A549 (cell line): ENCODE data around the gene FXN. TPM values are rescaled to one million over a fixed set of nuclear protein-coding genes. Genes with fewer than 3 reads are reported as not detected.

Experiments
- ATAC-seq, 2 experiments: fragments of 200-7000 bp in 1 of 2; fragments of >200 bp in 1 of 2; cut with Nextera tagmentation in 1 of 2; cut with Tn5 transposase in 1 of 2; 3 replicates each; pipeline versions ENCODE4 v1.8.0 to v1.9.1; 2018 to 2020; ENCODE audit warnings: mild to moderate bottlenecking in 1 of 2, moderate library complexity in 1 of 2
- CTCF ChIA-PET: fragments of 300-600 bp; sonication (Branson Sonifier 250); formaldehyde crosslinking; extraction: SDS; loops from one replicate; lab custom pipeline; 2021; ENCODE audit warnings: antibody characterized with exemption, inconsistent platforms; lab: Yijun Ruan, JAX
- POLR2A ChIA-PET: fragments of 350-600 bp; formaldehyde crosslinking; extraction: SDS; loops from one replicate; lab custom pipeline; 2021; ENCODE audit warnings: antibody characterized with exemption, inconsistent platforms; lab: Yijun Ruan, JAX
- DNase-seq, 2 experiments: peaks; one replicate each; pipeline versions ENCODE4 v3.0.0 to v3.0.0-alpha.2; 2011 to 2016; ENCODE audit warnings: low read depth in 1 of 2, low spot score in 1 of 2
- FAIRE-seq: peaks from 2 replicates; lab custom pipeline; 2011; peaks lifted over from hg19 to GRCh38; lab: Jason Lieb, UNC
- H3K27ac ChIP-seq, 2 experiments: fragments of >200 bp; sonication (Bioruptor Twin); formaldehyde crosslinking; 3 replicates each; pipeline ENCODE4 v1.5.1; 2016 to 2017
- H3K4me1 ChIP-seq: fragments of >200 bp; sonication (Bioruptor Twin); formaldehyde crosslinking; 3 replicates; pipeline ENCODE4 v1.6.1; 2016
- H3K4me2 ChIP-seq: fragments of >200 bp; sonication (Bioruptor Twin); formaldehyde crosslinking; 3 replicates; pipeline ENCODE4 v1.6.1; 2016
- H3K4me3 ChIP-seq: fragments of >200 bp; sonication (Bioruptor Twin); formaldehyde crosslinking; 3 replicates; pipeline ENCODE4 v1.5.1; 2016
- H3K9me3 ChIP-seq: fragments of >200 bp; sonication (Bioruptor Twin); formaldehyde crosslinking; 3 replicates; pipeline ENCODE4 v1.6.1; 2016
- CBX2 ChIP-seq: fragments of 200-600 bp; sonication (generic); IDR thresholded peaks from 2 replicates; pipeline ENCODE4 v1.6.1; 2016; ENCODE audit warnings: low read depth, mild to moderate bottlenecking, borderline replicate concordance
- CEBPB ChIP-seq, 2 experiments: fragments of >200 bp in 1 of 2; sonication (Bioruptor Twin) in 1 of 2; formaldehyde crosslinking in 1 of 2; IDR thresholded peaks; 2 replicates each; pipeline ENCODE4 v1.6.1; 2012 to 2016
- EHF ChIP-seq: fragments of 250-450 bp; sonication (Bioruptor Pico); IDR thresholded peaks from 2 replicates; pipeline ENCODE4 v1.5.0; 2020; ENCODE audit warnings: mild to moderate bottlenecking
- ELK1 ChIP-seq: fragments of 150-350 bp; IDR thresholded peaks from 2 replicates; pipeline ENCODE4 v1.6.1; 2014; ENCODE audit warnings: low read depth, mild to moderate bottlenecking, low read length
- FOSL2 ChIP-seq, 2 experiments: fragments of 450-650 bp in 1 of 2; fragments of >200 bp in 1 of 2; sonication (Bioruptor Twin) in 1 of 2; formaldehyde crosslinking; IDR thresholded peaks; 2 replicates each; pipeline versions ENCODE4 v1.5.0 to v1.6.1; 2016 to 2020; ENCODE audit warnings: mild to moderate bottlenecking in 1 of 2, moderate library complexity in 1 of 2
- GATA3 ChIP-seq: IDR thresholded peaks from 2 replicates; pipeline ENCODE4 v1.6.1; 2012; ENCODE audit warnings: borderline replicate concordance
- HDAC2 ChIP-seq: fragments of 200-600 bp; sonication (generic); IDR thresholded peaks from 2 replicates; pipeline ENCODE4 v1.6.1; 2016
- HEYL ChIP-seq: fragments of 250-450 bp; sonication (Bioruptor Pico); IDR thresholded peaks from 2 replicates; pipeline ENCODE4 v1.8.0; 2021; ENCODE audit warnings: mild to moderate bottlenecking, moderate library complexity
- HMGXB4 ChIP-seq: fragments of 250-450 bp; sonication (Bioruptor Pico); IDR thresholded peaks from 2 replicates; pipeline ENCODE4 v1.5.0; 2021; ENCODE audit warnings: mild to moderate bottlenecking, moderate library complexity, borderline replicate concordance
- HOXA7 ChIP-seq: fragments of 250-450 bp; sonication (Bioruptor Pico); IDR thresholded peaks from 2 replicates; pipeline ENCODE4 v1.5.0; 2020; ENCODE audit warnings: mild to moderate bottlenecking, moderate library complexity
- JUNB ChIP-seq: fragments of >200 bp; sonication (Bioruptor Twin); formaldehyde crosslinking; IDR thresholded peaks from 2 replicates; pipeline ENCODE4 v1.6.1; 2016
- PHF8 ChIP-seq: fragments of 200-600 bp; sonication (generic); IDR thresholded peaks from 2 replicates; pipeline ENCODE4 v1.6.1; 2016; ENCODE audit warnings: low read depth, mild to moderate bottlenecking, antibody characterized with exemption, moderate library complexity, borderline replicate concordance
- RCOR1 ChIP-seq: fragments of 150-350 bp; IDR thresholded peaks from 2 replicates; pipeline ENCODE4 v1.6.1; 2014; ENCODE audit warnings: antibody characterized with exemption, low read length, low read depth
- SREBF2 ChIP-seq: fragments of 450-650 bp; IDR thresholded peaks from 2 replicates; pipeline ENCODE4 v1.6.1; 2014; ENCODE audit warnings: mild to moderate bottlenecking, moderate library complexity
- ZNF302 ChIP-seq: fragments of 250-450 bp; sonication (Bioruptor Pico); IDR thresholded peaks from 2 replicates; pipeline ENCODE4 v1.9.0; 2021; ENCODE audit warnings: inconsistent platforms, mild to moderate bottlenecking, moderate library complexity
- whole genome bisulfite sequencing: methylation state at CpG from one replicate; pipeline ENCODE4 v1.1.6; 2017; ENCODE audit errors: missing lambda C conversion rate; 5-methylcytosine and 5-hydroxymethylcytosine counted together
- polyA plus RNA-seq, 4 experiments: library from polyadenylated mRNA; depleted of rRNA in 3 of 4; stranded (reverse); fragments of >200 nt; fragmentation: RNase III in 1 of 4; extraction: RNeasy Plus Mini Kit Qiagen cat#74134 plus additional on column Dnase treatment in 1 of 4; gene quantifications; 2 replicates in 3 of 4; 3 replicates in 1 of 4; pipeline ENCODE4 v1.2.3, GENCODE V29; 2011 to 2017
- TF ChIP-seq, protein P1 (sequence below): fragments of >200 bp; sonication (Bioruptor Twin); formaldehyde crosslinking; IDR thresholded peaks from 3 replicates; pipeline ENCODE4 v1.6.1; 2016
- TF ChIP-seq, protein P2 (sequence below): fragments of >200 bp; sonication (Bioruptor Twin); formaldehyde crosslinking; IDR thresholded peaks from 3 replicates; pipeline ENCODE4 v1.5.1; 2016
- TF ChIP-seq, protein P3 (sequence below): IDR thresholded peaks from 2 replicates; pipeline ENCODE4 v1.6.1; 2012
- TF ChIP-seq, protein P4 (sequence below): IDR thresholded peaks from 2 replicates; pipeline ENCODE4 v1.6.1; 2012; ENCODE audit warnings: low read depth, borderline replicate concordance
- TF ChIP-seq, protein P5 (sequence below): IDR thresholded peaks from 2 replicates; pipeline ENCODE4 v1.6.1; 2012

Gene FXN
- polyA plus RNA-seq, 2 of the 4 experiments (the other 2 are of a cell fraction), result 22.5 to 26.0 TPM

DNA sequence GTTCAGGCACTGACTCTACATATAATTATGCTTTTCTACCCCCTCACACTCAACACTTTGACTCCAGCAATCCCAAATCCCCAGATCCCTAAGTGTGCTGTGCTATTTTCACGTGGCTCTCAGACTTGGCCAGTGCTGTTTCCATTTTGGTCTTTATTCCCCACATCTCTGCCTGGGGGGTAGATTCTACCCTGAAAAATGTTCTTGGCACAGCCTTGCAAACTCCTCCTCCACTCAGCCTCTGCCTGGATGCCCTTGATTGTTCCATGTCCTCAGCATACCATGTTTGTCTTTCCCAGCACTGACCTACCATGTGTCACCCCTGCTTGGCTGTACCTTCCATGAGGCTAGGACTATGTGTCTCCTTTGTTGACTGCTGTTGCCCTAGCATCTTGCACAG is 43.0 kb downstream of the FXN start:
- 73% methylated on average over 1 of the region's 1 CpG for WGBS
- FAIRE-seq (no peak), ATAC-seq (no peak; a peak in 1 of 6 replicates), DNase-seq (no peak)
- TF ChIP-seq ZNF302 (no peak), EHF (no peak), CEBPB (IDR thresholded peaks at IDR 0.05) (no peak), HMGXB4 (CRISPR knock-in tag) (no peak), CBX2 (no peak), HOXA7 (CRISPR knock-in tag) (no peak), GATA3 (no peak), HEYL (no peak), SREBF2 (no peak), JUNB (no peak), FOSL2 (IDR thresholded peaks at IDR 0.05) (no peak), FOSL2 (CRISPR knock-in tag; IDR thresholded peaks at IDR 0.05) (no peak), PHF8 (no peak)
- TF ChIP-seq, protein P1, sequence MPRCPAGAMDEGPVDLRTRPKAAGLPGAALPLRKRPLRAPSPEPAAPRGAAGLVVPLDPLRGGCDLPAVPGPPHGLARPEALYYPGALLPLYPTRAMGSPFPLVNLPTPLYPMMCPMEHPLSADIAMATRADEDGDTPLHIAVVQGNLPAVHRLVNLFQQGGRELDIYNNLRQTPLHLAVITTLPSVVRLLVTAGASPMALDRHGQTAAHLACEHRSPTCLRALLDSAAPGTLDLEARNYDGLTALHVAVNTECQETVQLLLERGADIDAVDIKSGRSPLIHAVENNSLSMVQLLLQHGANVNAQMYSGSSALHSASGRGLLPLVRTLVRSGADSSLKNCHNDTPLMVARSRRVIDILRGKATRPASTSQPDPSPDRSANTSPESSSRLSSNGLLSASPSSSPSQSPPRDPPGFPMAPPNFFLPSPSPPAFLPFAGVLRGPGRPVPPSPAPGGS, result no peak
- TF ChIP-seq, protein P2, sequence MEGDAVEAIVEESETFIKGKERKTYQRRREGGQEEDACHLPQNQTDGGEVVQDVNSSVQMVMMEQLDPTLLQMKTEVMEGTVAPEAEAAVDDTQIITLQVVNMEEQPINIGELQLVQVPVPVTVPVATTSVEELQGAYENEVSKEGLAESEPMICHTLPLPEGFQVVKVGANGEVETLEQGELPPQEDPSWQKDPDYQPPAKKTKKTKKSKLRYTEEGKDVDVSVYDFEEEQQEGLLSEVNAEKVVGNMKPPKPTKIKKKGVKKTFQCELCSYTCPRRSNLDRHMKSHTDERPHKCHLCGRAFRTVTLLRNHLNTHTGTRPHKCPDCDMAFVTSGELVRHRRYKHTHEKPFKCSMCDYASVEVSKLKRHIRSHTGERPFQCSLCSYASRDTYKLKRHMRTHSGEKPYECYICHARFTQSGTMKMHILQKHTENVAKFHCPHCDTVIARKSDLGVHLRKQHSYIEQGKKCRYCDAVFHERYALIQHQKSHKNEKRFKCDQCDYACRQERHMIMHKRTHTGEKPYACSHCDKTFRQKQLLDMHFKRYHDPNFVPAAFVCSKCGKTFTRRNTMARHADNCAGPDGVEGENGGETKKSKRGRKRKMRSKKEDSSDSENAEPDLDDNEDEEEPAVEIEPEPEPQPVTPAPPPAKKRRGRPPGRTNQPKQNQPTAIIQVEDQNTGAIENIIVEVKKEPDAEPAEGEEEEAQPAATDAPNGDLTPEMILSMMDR, result no peak
- TF ChIP-seq, protein P3, sequence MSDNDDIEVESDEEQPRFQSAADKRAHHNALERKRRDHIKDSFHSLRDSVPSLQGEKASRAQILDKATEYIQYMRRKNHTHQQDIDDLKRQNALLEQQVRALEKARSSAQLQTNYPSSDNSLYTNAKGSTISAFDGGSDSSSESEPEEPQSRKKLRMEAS, result no peak
- TF ChIP-seq, protein P4, sequence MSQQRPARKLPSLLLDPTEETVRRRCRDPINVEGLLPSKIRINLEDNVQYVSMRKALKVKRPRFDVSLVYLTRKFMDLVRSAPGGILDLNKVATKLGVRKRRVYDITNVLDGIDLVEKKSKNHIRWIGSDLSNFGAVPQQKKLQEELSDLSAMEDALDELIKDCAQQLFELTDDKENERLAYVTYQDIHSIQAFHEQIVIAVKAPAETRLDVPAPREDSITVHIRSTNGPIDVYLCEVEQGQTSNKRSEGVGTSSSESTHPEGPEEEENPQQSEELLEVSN, result no peak
- TF ChIP-seq, protein P5, sequence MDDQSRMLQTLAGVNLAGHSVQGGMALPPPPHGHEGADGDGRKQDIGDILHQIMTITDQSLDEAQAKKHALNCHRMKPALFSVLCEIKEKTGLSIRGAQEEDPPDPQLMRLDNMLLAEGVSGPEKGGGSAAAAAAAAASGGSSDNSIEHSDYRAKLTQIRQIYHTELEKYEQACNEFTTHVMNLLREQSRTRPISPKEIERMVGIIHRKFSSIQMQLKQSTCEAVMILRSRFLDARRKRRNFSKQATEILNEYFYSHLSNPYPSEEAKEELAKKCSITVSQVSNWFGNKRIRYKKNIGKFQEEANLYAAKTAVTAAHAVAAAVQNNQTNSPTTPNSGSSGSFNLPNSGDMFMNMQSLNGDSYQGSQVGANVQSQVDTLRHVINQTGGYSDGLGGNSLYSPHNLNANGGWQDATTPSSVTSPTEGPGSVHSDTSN, result no peak
- Histone ChIP-seq H3K4me1 (no peaks in the 10 kb centered on the region), H3K27ac (no peak overlapping the region), H3K9me3 (no peaks in the 10 kb centered on the region), H3K4me3 (no peak overlapping the region), H3K4me2 (no peak overlapping the region)
- ChIA-PET POLR2A (no interaction called here), CTCF (interaction anchor here (0.9 to 4.3 kb wide), 2 partner anchors 14 to 24 kb away, joined by 5 to 23 read pairs; no protein-coding TSS in a partner anchor)

GRCh38 chr9:69079186-69079585 is 43.6 kb downstream of the FXN start:
- Histone ChIP-seq H3K27ac (no peak overlapping the region), H3K9me3 (no peaks in the 10 kb centered on the region), H3K4me2 (no peak overlapping the region), H3K4me3 (no peak overlapping the region), H3K4me1 (no peaks in the 10 kb centered on the region)
- ATAC-seq, result no peak
- ChIA-PET POLR2A (no interaction called here), CTCF (interaction anchor here (4.3 kb wide), 1 partner anchor 25 kb away, joined by 23 read pairs; no protein-coding TSS in a partner anchor)
- no peak for DNase-seq
- TF ChIP-seq HDAC2 (no peak), ELK1 (no peak), CEBPB (IDR thresholded peaks at IDR 0.05) (no peak), HMGXB4 (CRISPR knock-in tag) (no peak), HEYL (no peak), RCOR1 (no peak)
- no peak for FAIRE-seq
